CD4-positive, alpha-beta T cell treated with Interferon gamma for 1 hour (primary cell): ENCODE measurements around the gene TPR.
A peak's percentile ranks its signal among the peaks of the same experiment; 100 is the strongest.
"Not testable (repeated sequence)": the region's sequence is repeated elsewhere in the genome, so short reads cannot be mapped to it uniquely, and the experiment has no call there.

ENCODE experiments used
- DNase-seq: peaks from one replicate; pipeline ENCODE4 v3.0.0-alpha.2; 2020

TPR gene

DNA sequence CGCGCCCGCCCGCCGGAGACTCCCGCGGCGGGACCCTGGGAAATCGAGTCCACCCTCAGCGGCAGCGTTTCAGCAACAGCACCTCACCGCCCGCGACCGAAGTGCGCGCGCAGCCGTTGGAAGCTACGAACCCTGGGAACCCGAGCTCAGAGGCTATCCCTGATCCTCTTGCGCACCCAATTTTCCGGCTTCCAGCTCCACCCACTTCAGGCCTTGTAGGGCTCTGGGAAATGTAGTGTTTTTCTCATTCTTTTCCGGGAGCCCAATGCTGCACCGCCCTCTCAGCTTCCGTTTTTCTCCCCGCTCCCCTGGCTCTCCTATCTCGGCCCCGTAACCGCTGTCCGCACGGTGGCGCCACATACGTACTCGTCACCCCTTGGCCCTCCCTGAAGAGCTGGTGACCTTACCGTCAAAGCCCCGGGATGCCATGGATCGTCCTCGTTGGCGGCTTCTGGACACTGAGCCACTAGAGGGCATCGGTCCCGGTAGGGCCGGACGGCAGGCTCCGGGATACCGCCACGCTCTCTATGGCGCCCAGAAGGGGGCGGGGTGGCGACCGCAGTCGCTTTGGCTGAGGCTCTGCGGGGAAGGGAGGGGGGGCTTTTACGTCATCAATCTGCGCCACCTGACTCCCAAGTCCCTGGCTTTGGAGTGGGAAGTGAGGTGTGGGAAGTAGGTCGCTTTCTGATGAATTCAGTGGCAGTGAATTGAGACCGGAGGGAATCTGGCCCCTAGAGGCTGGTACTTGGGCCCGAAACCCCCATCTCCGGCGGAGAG, at the start of gene TPR, which contains the start of gene ODR4:
Gene TPR, minus strand, starts transcription at position 102 of the 777 bp plus-strand sequence. CDS start 225 bp downstream, outside the sequence.
Gene ODR4, plus strand, starts transcription at position 687 of the 777 bp plus-strand sequence. CDS start 3,948 bp downstream, outside the sequence.
- DNase-seq = peak; percentile 98

DNA sequence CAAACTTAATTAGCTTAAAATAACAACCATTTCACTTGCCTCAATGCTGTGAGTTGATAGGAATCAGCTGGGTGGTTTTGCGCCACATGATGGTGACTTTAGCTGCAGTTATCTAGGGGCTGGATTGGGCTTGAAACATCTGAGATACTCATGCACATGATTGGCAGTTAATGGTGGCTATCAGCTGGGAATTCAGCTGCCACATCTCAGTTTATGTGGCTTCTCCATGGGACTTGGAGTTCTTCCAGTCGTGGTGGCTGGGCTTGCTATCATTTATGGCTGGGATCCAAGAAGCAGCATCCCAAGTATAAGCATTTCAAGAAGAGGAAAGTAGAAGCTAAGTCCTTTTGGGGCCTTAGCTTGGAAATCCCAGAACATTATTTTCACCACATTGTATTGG, 49.5 kb upstream of the TPR start:
- no peak for DNase-seq

DNA sequence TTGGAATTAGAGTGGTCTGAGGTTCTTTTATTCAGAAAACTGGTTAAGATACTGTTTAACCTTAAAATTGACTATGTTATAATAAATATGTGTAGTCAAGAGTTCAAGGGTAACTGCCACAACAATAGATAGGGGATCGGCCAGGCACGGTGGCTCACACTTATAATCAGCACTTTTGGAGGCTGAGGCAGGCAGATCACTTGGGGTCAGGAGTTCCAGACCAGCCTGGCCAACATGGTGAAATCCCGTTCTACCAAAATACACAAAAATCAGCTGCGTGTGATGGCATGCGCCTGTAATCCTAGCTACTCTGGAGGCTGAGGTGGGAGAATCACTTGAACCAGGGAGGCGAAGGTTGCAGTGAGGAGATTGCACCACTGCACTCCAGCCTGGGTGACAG, 46.4 kb upstream of the TPR start:
- DNase-seq = no peak

DNA sequence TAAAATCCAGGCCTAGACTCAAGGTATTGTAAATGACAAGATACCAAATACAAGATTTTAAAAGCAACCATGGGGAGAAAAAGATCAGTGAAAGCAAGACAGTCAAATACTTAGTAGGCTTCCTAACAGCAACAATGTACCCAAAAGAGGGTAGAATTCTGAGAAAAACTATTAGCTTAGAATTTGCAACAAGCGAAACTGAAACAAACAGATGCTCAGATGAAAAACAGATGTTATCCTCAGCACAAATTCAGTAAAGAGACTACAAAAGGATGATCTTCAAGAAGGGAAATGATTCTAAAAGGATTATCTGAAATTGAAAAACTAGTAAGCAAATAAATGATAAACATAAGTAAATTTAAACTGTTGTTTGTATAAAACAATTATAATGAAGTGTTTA, 45.9 kb upstream of the TPR start:
- DNase-seq = no peak

DNA sequence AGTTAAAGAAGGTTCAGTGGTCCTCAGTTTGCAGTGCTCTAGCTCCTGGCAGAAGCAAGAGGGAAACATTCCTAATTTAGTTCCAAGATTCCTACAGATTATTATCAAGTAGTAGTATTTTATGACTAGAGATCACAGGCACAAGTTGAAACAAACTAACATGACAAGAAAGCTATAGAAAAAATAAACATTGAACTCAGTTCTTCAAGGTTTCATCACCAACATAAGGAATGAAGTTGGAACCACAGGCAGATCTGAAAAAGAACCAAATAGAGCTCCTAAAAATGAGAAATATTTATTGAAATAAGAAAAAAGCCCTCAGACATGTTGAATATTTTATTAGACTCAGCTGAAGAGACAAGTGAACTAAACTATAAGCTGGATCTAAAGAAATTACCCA, 45.3 kb upstream of the TPR start:
- no peak for DNase-seq

DNA sequence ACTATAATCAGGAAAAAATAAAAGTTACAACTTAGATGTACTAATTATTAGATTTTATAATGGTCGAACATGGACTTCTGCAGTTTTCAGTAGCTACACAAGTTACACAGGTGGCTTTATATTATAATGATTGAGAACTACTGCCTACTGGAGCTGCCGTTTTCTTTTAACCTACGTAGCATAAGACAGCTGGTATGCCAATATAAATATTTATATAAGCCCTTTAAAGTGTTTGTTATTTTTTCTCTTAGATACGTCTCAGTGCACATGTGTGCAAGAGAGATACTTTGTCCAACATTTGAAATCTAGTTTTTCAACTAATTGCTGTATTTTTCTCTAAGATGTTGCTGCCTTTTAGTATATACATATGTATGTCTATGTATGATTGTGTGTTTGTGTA, 43.5 kb upstream of the TPR start:
- no peak for DNase-seq

DNA sequence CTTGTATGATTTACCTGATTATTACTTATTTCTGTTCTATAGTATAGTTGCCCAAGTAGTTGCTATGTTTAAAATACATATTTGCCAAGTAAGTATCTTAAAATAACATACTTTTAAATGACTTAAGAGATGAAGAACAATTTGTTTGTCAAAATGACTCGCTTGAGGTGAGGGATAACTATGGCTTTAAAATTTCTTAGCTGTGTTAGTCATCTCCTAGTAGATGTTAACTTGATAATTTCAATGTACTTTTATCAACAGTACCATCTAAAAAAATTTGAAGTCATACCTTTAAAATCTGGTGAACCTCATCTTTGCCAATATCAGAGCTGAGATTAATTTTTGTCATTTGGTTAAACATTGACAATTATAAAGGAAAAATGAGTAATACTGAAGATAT, 38.3 kb upstream of the TPR start:
- no peak for DNase-seq

DNA sequence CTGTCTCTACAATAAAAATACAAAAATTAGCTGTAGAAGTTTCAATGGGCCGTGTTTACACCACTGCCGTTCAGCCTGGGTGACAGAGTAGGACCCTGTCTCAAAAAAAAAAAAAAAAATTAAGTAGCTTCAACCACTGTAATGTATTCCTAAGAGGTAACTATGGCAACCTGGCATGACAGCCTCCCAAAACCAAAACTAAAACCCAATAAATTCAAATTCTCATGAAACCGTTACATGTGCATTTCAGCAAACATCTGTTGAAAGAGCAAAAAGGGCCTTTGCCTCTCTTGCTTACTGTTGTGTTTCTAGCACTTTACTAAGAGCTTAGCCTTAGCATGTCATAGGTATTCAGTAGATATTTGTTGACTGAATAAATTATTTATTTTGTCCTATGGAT, 34.0 kb upstream of the TPR start:
- DNase-seq = no peak

DNA sequence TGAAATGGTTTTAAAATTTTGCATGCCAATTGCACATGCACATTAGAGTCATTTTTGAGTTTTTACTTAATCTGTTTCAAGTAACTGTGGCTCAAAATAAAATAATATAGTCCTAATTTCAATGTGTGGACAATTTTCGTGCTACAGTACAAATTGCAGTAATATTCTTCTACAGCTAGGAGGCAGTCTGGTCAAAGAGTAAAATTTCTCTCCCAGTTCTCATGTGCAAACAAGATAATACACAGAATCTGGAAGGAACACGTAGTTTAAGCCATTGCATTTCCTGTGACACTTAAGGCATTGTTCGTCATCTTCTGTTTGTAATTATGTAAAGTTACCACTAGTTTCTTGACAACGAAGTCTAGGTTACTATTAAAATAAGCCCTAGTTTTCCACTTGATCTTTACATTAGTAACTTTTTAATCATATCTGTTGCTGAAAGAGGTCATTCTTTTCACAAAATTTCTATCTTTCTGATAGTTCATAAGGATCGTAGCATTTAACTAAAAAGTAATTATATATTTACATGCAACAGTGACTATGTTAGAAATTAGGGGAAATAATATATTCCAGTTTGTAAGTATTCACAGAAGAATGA, 29.5 kb upstream of the TPR start:
- no peak for DNase-seq

DNA sequence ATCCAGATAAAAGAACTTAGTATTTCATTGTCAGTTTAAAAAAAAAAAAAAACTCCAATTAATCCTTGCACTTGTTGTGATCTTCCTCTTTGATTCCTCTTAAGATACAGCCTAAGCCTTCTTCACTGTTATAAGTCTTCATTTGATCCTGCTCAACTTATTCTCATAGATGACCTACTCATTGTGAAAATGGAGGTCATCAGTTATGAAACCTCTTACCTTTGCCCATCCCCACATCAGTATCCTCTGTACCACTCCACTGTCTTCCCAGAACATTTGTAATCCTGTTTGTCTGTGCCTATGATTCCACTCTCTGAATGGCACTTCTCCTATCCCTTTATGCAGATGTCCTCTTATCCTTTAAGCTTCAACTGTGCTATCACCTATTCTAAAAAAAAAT, 28.6 kb upstream of the TPR start:
- no peak for DNase-seq

DNA sequence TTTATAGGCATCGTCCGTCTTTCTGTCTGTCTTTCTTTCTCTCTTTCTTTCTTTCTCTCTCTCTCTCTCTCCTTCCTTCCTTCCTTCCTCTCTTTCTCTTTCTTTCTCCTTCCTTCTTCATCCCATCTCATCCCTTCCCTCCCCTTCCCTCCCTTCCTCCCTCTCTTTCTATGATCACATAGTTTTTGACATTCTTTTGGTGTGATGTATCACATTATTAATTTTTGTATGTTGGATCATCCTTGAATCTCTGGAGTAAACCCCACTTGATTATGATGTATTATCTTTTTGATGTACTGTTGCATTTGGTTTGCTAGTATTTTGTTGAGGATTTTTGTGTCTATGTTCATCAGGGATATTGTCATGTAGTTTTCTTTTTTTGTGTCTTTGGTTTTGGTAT, 26.4 kb upstream of the TPR start:
- DNase-seq = not testable (repeated sequence)

DNA sequence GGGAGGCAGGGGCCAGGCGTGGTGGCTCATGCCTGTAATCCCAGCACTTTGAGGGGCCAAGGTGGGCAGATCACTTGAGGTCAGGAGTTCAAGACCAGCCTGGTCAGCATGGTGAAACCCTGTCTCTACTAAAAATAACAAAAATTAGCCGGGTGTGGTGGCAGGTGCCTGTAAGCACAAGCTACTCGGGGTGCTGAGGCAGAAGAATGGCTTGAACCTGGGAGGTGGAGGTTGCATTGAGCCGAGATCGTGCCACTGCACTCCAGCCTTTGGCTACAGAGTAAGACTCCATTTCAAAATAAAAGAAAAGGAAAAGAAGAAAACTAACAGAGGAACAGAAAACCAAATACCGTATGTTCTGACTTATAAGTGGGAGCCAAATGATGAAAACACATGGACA, 17.7 kb upstream of the TPR start:
- DNase-seq = not testable (repeated sequence)

DNA sequence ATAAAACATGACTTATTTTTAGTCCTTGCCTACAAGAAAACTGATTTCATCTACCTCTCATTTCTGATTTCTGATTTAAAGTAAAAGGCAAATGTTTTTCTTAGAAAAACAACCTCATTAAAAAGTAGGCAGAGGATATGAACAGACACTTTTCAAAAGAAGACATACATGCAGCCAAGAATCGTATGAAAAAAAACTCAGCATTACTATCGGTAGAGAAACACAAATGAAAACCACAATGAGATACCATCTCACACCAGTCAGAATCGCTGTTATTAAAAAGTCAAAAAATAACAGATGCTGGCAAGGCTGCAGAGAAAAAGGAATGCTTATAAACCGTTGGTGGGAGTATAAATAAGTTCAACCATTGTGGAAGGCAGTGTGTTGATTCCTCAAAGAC, 16.8 kb upstream of the TPR start:
- no peak for DNase-seq

DNA sequence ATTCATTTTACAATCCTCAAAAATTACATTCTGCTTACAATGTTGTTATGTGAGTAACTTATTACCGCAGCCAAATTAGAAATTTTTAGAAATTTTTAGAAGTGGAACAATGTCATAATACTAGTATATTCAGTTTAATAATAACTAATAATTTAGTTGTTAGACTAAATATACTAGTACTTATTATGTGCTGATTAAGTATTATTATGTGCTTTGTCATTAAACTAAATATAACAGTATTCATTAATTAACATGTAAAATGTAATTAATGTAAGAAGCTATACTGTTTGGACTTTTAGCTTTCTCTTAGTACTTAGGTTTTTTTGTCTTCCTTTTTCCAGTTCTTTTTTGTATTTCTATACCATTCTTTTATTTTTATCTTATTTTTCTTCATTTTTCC, 15.9 kb upstream of the TPR start:
- no peak for DNase-seq

DNA sequence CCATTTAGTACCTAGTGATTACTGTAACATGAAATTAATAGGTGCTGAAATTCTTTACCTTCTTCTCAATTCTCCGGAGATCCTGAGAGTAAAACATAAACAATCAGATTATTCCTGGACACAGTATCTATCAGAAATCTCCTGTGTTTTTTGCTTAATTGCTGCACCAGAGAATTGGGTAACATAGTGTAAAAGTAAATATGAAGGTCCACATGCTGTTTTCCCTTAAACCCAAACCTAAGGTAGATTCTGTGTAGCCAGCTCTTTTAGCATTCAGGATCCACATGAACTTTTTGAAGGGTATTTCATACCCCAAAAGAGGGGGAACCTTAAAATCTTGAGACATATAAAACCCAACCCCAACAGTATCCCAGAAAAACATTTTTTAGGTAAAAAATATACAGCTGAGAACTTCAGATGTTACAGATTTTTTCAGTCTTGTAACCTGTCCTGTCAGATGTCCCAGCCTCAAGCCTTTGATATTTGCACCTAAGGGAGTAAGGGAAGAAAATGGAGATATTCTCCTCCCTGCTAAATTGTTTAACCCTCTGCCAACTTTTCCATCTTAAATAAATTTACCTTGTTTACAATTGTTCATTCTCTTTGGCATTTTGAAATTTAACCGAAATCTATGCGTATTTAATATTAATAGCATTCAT, 11.8 kb upstream of the TPR start:
- no peak for DNase-seq

DNA sequence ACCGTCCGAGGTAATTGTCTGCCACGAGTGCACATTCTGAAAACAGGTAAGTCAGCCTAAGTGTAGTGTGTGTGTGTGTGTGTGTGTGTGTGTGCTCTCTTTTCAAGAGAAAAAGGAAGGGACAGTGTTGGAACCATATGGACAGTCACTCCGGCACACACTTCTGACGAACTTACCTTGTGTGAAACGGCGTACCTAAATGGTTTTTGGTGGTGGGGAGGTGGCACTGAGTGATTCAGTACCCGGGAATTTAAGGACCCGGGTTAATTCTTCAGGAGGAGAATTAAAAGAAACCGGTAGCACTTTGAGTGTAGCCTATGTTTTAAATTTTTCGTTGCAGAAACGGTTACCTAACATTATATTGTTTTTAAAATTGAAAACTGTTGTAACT, 871 bp upstream of the TPR start:
- no peak for DNase-seq

DNA sequence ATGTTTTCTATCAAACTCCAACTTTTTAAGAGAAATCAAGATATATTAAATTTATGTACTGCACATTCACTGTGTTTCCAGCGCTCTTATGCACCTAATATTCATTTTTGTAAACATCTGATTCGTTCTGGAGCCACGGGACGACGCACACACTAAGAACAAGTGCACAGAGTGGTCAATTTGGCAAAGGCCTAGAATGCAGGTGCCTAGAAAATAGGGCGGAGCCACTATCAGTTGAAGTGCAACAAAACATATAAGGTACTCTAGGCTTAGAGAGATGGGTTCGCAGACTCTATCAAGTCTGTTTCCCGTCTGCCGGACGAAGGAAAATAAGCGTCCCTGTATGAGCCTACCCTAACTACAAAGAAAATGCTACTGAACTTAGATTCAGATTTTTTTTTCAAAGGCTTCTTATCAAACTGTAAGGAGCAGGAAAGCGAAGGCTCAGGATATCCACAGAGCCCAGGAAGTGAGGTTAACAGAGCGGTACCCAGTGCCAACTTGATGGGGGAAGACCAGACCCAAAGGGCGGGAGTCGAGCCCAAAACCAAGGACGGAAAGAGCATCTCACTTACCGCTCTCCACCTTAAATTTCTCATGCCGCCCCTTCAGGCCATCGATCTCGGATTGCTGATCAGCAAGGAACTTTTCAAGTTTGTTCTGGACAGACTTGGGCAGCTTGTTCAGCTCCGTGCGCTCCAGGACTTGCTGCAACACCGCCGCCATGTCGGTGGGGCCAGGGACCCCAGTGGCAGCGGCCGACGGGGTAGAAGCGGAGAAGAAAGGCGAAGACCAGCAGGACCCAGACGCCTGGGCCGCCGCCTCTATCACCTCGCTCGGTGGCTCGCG, 526 bp downstream of the TPR start:
- peak; percentile 23 for DNase-seq

DNA sequence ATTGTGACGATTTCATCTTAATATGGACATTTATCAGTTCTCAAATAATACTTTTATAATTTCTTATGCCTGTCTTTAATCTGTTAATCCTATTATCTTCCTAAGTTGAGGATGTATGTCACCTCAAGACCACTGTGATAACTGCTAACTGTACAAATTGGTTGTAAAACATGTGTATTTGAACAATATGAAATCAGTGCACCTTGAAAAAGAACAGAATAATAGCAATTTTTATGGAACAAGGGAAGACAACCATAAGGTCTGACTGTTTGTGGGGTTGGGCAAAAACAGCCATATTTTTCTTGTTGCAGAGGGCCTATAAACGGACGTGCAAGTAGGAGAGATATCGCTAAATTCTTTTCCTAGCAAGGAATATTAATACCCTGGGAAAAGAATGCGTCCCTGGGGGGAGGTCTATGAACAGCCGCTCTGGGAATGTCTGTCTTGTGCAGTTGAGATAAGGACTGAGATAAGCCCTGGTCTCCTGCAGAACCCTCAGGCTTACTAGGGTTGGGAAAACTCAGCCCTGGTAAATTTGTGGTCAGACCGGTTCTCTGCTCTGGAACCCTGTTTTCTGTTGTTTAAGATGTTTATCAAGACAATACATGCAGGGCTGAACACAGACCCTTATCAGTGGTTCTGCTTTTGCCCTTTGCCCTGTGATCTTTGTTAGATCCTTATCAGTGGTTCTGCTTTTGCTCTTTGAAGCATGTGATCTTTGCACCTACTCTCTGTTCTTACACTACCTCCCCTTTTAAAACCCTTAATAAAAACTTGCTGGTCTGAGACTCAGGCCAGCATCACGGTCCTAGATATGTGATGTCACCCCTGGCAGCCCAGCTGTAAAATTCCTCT, 27.0 kb downstream of the TPR start:
- DNase-seq = not testable (repeated sequence)

DNA sequence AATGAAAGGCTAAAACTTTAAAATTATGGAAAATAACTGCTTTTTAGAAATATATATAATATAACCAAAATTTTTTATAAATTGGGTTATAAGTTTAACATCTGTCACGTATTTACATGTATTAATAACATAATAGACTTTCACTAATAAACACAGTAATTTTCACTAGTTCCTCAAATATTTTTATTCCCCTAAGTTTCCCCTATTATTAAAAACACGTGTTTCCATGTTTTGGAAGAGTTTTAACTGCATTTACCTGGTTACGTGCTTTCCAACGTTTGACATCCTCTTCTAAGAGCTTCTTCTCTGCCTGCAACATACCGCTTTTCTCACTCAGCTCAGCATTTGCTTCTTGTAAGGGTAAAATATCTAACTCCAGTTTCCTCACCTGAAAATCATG, 34.3 kb downstream of the TPR start:
- DNase-seq = no peak

DNA sequence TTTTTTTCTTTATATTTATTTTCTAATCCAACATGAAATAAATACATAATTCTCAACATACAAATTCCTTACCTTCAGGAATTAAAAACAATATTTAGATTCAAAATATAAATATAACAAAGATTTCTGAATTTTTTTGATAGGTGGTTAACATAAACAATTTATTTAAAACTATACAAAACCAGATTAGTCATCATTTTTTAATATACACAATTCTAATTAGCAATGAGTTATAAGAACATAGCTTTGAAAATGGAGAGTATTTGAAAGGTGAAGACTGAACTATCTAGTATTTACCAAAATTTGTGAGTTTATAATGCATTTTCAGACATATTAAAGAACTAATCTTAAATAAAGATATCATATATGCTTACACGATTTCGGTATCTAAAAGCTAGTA, 37.5 kb downstream of the TPR start:
- no peak for DNase-seq

DNA sequence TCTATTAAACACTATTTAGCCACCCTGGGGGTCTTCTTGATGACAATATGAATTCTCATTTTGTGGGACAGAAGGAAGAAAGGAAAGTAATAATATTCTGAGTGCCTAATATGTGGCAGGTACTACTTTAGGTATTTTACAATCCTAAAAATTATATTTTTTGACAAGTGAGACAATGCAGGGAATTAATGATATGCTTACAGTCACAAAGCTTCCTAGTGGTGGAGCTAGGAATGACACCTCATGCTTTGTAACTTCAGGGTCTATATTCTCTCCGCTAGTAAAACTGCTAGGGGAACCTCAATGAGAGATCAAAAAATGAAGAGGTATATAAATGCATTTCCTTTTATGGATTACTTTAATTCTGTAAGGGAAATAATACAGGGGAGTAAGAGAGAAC, 44.3 kb downstream of the TPR start:
- no peak for DNase-seq

DNA sequence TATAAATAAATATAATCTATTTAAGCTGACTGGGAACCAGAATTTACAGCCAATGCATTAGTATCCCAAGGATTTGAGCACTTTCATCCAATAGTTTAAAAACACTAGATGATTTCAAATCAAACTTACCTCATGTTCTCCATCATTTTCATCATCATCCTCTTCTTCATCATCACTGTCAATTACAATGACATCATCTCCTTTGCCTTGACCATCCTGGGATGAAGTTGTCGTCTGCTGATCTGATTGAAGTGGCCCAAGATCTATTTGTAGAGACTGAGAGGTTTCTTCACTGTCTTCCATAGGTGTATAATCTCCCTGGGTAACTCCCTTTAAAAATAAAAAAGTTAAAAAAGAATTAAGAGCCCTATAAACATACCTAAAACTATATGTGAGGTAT, 47.7 kb downstream of the TPR start:
- DNase-seq = no peak
